IPS-20b (cell line): Measurements from ENCODE around the gene SLC9A8.
"Not testable (repeated sequence)": the region's sequence is repeated elsewhere in the genome, so short reads cannot be mapped to it uniquely, and the experiment has no call there.

Source experiments
- H3K27ac ChIP-seq: one replicate; pipeline ENCODE4 v1.5.1; 2013; ENCODE audit warnings: low read length
- H3K27me3 ChIP-seq: 2 replicates; pipeline ENCODE4 v1.6.1; 2013; ENCODE audit warnings: mild to moderate bottlenecking, low read length, inconsistent platforms; ENCODE audit not compliant: insufficient read depth
- H3K36me3 ChIP-seq: 2 replicates; pipeline ENCODE4 v1.6.1; 2013; ENCODE audit warnings: low read depth, mild to moderate bottlenecking, inconsistent platforms, low read length, moderate library complexity; ENCODE audit not compliant: insufficient read depth
- H3K4me1 ChIP-seq: 2 replicates; pipeline ENCODE4 v1.6.1; 2013; ENCODE audit warnings: mild to moderate bottlenecking, control low read depth, inconsistent platforms, low read length, moderate library complexity; ENCODE audit not compliant: insufficient read depth
- H3K4me3 ChIP-seq: 2 replicates; pipeline ENCODE4 v1.5.1; 2013; ENCODE audit warnings: mild to moderate bottlenecking, low read length, inconsistent platforms
- H3K9ac ChIP-seq: 2 replicates; pipeline ENCODE4 v1.6.1; 2013; ENCODE audit warnings: low read depth, mild to moderate bottlenecking, inconsistent platforms, low read length, moderate library complexity
- H3K9me3 ChIP-seq: 2 replicates; pipeline ENCODE4 v1.6.1; 2013; ENCODE audit warnings: mild to moderate bottlenecking, low read depth, low read length, inconsistent platforms; ENCODE audit not compliant: insufficient read depth

SLC9A8 gene

GRCh38 chr20:49779972-49780371, 32.7 kb upstream of the SLC9A8 start:
- no peaks in the 10 kb centered on the region for H3K36me3 ChIP-seq
- no peaks in the 10 kb centered on the region for H3K27me3 ChIP-seq
- peaks cover 10% of the 10 kb centered on the region for H3K4me1 ChIP-seq
- H3K27ac ChIP-seq = no peak overlapping the region
- H3K4me3 ChIP-seq = no peak overlapping the region
- no peaks in the 10 kb centered on the region for H3K9me3 ChIP-seq
- H3K9ac ChIP-seq = no peak overlapping the region

- Histone ChIP-seq H3K36me3 (no peaks in the 10 kb centered on the region), H3K4me3 (no peak overlapping the region), H3K27ac (no peak overlapping the region), H3K4me1 (no peaks in the 10 kb centered on the region), H3K9ac (no peak overlapping the region), H3K9me3 (no peaks in the 10 kb centered on the region), H3K27me3 (no peaks in the 10 kb centered on the region)
Observed at GRCh38 chr20:49781676-49782075, 31.0 kb upstream of the SLC9A8 start.

GRCh38 chr20:49782439-49782838, 30.2 kb upstream of the SLC9A8 start:
- not testable (repeated sequence) for H3K27me3 ChIP-seq, H3K36me3 ChIP-seq, H3K9me3 ChIP-seq, H3K9ac ChIP-seq, H3K4me1 ChIP-seq, H3K4me3 ChIP-seq, H3K27ac ChIP-seq

GRCh38 chr20:49783021-49783995, 29.3 kb upstream of the SLC9A8 start:
- H3K9me3 ChIP-seq, H3K4me3 ChIP-seq, H3K9ac ChIP-seq, H3K36me3 ChIP-seq, H3K4me1 ChIP-seq, H3K27ac ChIP-seq, H3K27me3 ChIP-seq: not testable (repeated sequence)

GRCh38 chr20:49784291-49784690, 28.3 kb upstream of the SLC9A8 start:
- Histone ChIP-seq H3K27me3 (no peaks in the 10 kb centered on the region), H3K9me3 (no peaks in the 10 kb centered on the region), H3K27ac (no peak overlapping the region), H3K4me1 (no peaks in the 10 kb centered on the region), H3K36me3 (no peaks in the 10 kb centered on the region), H3K9ac (no peak overlapping the region), H3K4me3 (no peak overlapping the region)

GRCh38 chr20:49785149-49785851, 27.3 kb upstream of the SLC9A8 start:
- Histone ChIP-seq H3K9me3 (no peaks in the 10 kb centered on the region), H3K4me3 (no peak overlapping the region), H3K9ac (no peak overlapping the region), H3K27ac (no peak overlapping the region), H3K4me1 (no peaks in the 10 kb centered on the region), H3K36me3 (no peaks in the 10 kb centered on the region), H3K27me3 (no peaks in the 10 kb centered on the region)

GRCh38 chr20:49785852-49786175, 26.8 kb upstream of the SLC9A8 start:
- H3K4me1 ChIP-seq = no peaks in the 10 kb centered on the region
- H3K27ac ChIP-seq = no peak overlapping the region
- H3K9me3 ChIP-seq = no peaks in the 10 kb centered on the region
- H3K36me3 ChIP-seq = no peaks in the 10 kb centered on the region
- H3K4me3 ChIP-seq = no peak overlapping the region
- H3K27me3 ChIP-seq = no peaks in the 10 kb centered on the region
- no peak overlapping the region for H3K9ac ChIP-seq

- no peak overlapping the region for H3K9ac ChIP-seq
- no peaks in the 10 kb centered on the region for H3K4me1 ChIP-seq
- H3K9me3 ChIP-seq = no peaks in the 10 kb centered on the region
- no peak overlapping the region for H3K27ac ChIP-seq
- no peaks in the 10 kb centered on the region for H3K36me3 ChIP-seq
- no peaks in the 10 kb centered on the region for H3K27me3 ChIP-seq
- H3K4me3 ChIP-seq = no peak overlapping the region
Observed at GRCh38 chr20:49786196-49786595, 26.4 kb upstream of the SLC9A8 start.

GRCh38 chr20:49786668-49787370, 25.8 kb upstream of the SLC9A8 start:
- Histone ChIP-seq H3K9ac (no peak overlapping the region), H3K4me3 (no peak overlapping the region), H3K27me3 (no peaks in the 10 kb centered on the region), H3K9me3 (no peaks in the 10 kb centered on the region), H3K4me1 (no peaks in the 10 kb centered on the region), H3K36me3 (no peaks in the 10 kb centered on the region), H3K27ac (no peak overlapping the region)

GRCh38 chr20:49787371-49788357, 25.0 kb upstream of the SLC9A8 start:
- no peaks in the 10 kb centered on the region for H3K36me3 ChIP-seq
- H3K27me3 ChIP-seq = no peaks in the 10 kb centered on the region
- no peaks in the 10 kb centered on the region for H3K9me3 ChIP-seq
- no peaks in the 10 kb centered on the region for H3K4me1 ChIP-seq
- no peak overlapping the region for H3K9ac ChIP-seq
- H3K27ac ChIP-seq = no peak overlapping the region
- no peak overlapping the region for H3K4me3 ChIP-seq
